ENCODE results near the gene CAPS2. TPM values are rescaled to one million over a fixed set of nuclear protein-coding genes. Genes with fewer than 3 reads are reported as not detected.

The CAPS2 gene
- total RNA-seq, 2 donors from 2014 or later, result 3.6 to 16.9 TPM

DNA sequence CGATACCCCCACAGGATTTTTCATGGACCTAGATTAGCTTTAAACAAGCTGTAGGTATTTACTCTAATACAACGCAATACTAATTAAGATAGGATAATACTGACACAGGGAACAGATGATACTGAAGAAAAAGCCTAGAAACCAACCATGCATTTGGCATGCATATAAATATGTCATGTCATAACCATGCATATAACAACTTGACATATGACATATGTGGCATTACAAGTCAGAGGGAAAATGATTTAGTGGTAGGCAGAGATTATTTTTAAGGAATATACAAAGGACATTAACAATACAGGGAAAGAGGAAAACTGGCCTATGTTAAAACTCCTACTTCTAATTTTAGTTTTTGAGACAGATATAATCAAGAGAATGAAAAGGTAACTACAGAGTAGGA is 27.9 kb downstream of the CAPS2 start:
- DNase-seq (no peak), ATAC-seq (no peak)
- no peaks in the 10 kb centered on the region for H3K4me1 ChIP-seq
- TF ChIP-seq, protein P1, sequence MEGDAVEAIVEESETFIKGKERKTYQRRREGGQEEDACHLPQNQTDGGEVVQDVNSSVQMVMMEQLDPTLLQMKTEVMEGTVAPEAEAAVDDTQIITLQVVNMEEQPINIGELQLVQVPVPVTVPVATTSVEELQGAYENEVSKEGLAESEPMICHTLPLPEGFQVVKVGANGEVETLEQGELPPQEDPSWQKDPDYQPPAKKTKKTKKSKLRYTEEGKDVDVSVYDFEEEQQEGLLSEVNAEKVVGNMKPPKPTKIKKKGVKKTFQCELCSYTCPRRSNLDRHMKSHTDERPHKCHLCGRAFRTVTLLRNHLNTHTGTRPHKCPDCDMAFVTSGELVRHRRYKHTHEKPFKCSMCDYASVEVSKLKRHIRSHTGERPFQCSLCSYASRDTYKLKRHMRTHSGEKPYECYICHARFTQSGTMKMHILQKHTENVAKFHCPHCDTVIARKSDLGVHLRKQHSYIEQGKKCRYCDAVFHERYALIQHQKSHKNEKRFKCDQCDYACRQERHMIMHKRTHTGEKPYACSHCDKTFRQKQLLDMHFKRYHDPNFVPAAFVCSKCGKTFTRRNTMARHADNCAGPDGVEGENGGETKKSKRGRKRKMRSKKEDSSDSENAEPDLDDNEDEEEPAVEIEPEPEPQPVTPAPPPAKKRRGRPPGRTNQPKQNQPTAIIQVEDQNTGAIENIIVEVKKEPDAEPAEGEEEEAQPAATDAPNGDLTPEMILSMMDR (IDR thresholded peaks at IDR 0.05), result no peak
- no peak for TF ChIP-seq POLR2A (IDR thresholded peaks at IDR 0.05)
- H3K27me3 ChIP-seq, result no peaks in the 10 kb centered on the region
- H3K27ac ChIP-seq, result no peak overlapping the region
- intact Hi-C loops (cut with DNase I), result loop anchor here (10.0 kb wide), 1 partner anchor 627 kb away; no protein-coding TSS in a partner anchor
- 82 to 87% methylated on average over 2 of the region's 2 CpGs for WGBS, 2 donors
- H3K9me3 ChIP-seq, result no peaks in the 10 kb centered on the region
- H3K4me3 ChIP-seq, result no peak overlapping the region
- no peaks in the 10 kb centered on the region for H3K36me3 ChIP-seq (replicated peaks in 1 of 2; ENCODE audit: insufficient read depth in 1 of 2, low read depth in 2 of 2)

DNA sequence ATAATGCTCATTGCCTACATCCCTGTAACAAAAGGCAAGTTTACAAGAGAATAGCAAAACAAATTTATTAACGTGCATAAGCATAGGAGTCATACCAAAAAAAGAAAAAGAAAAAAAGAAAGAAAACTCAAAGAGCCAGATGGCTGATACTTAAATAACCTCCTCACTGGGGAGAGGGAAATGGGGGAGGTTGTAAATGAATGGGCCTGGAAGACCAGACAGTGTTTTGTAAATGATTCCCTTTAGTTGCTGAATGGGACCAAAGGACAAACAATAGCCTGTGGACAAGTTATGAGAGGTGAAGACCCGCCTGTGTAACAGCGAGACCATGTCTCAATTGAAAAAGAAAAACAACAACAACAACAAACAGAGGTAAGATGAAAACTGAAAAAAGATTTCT is 35.3 kb downstream of the CAPS2 start:
- Histone ChIP-seq H3K27ac (no peak overlapping the region), H3K9me3 (no peaks in the 10 kb centered on the region), H3K4me3 (no peak overlapping the region), H3K36me3 (replicated peaks in 1 of 2; ENCODE audit: insufficient read depth in 1 of 2, low read depth in 2 of 2) (no peaks in the 10 kb centered on the region), H3K4me1 (no peaks in the 10 kb centered on the region), H3K27me3 (no peaks in the 10 kb centered on the region)
- intact Hi-C loops (cut with DNase I), result no loop called here
- 72 to 78% methylated on average over 3 of the region's 3 CpGs for WGBS, 2 donors
- TF ChIP-seq, protein P1 (IDR thresholded peaks at IDR 0.05), result no peak
- no peak for TF ChIP-seq POLR2A (IDR thresholded peaks at IDR 0.05)
- DNase-seq (no peak), ATAC-seq (no peak)

GRCh38 chr12:75294336-75294735 is 35.8 kb downstream of the CAPS2 start:
- Histone ChIP-seq H3K27ac (no peak overlapping the region), H3K36me3 (replicated peaks in 1 of 2; ENCODE audit: insufficient read depth in 1 of 2, low read depth in 2 of 2) (no peaks in the 10 kb centered on the region), H3K27me3 (no peaks in the 10 kb centered on the region), H3K4me3 (no peak overlapping the region), H3K4me1 (no peaks in the 10 kb centered on the region), H3K9me3 (no peaks in the 10 kb centered on the region)
- DNase-seq, result no peak
- TF ChIP-seq POLR2A (IDR thresholded peaks at IDR 0.05), result no peak
- TF ChIP-seq, protein P1 (IDR thresholded peaks at IDR 0.05), result no peak
- 19 to 29% methylated on average over 3 of the region's 3 CpGs for WGBS, 2 donors
- no peak for ATAC-seq
- intact Hi-C loops (cut with DNase I), result no loop called here

GRCh38 chr12:75291014-75291413 is 39.1 kb downstream of the CAPS2 start:
- WGBS, 2 donors, result 80 to 89% methylated on average over 1 of the region's 1 CpG
- Histone ChIP-seq H3K9me3 (no peaks in the 10 kb centered on the region), H3K4me3 (no peak overlapping the region), H3K27ac (no peak overlapping the region), H3K36me3 (replicated peaks in 1 of 2; ENCODE audit: insufficient read depth in 1 of 2, low read depth in 2 of 2) (no peaks in the 10 kb centered on the region), H3K4me1 (no peaks in the 10 kb centered on the region), H3K27me3 (no peaks in the 10 kb centered on the region)
- TF ChIP-seq POLR2A (IDR thresholded peaks at IDR 0.05), result no peak
- TF ChIP-seq, protein P1 (IDR thresholded peaks at IDR 0.05), result no peak
- no peak for ATAC-seq
- intact Hi-C loops (cut with DNase I), result no loop called here
- no peak for DNase-seq

- WGBS, 2 donors, result 85 to 87% methylated on average over 1 of the region's 1 CpG
- Histone ChIP-seq H3K4me1 (no peaks in the 10 kb centered on the region), H3K9me3 (no peaks in the 10 kb centered on the region), H3K27me3 (no peaks in the 10 kb centered on the region), H3K27ac (no peak overlapping the region), H3K4me3 (no peak overlapping the region), H3K36me3 (replicated peaks in 1 of 2; ENCODE audit: insufficient read depth in 1 of 2, low read depth in 2 of 2) (no peaks in the 10 kb centered on the region)
- ATAC-seq (no peak), DNase-seq (no peak)
- intact Hi-C loops (cut with DNase I), result no loop called here
- no peak for TF ChIP-seq POLR2A (IDR thresholded peaks at IDR 0.05)
- TF ChIP-seq, protein P1 (IDR thresholded peaks at IDR 0.05), result peak in 4 of 7 experiments; percentile 8 to 32 (median 23)
Observed at GRCh38 chr12:75289753-75290152, 40.4 kb downstream of the CAPS2 start.
